GM18499 (cell line): ENCODE measurements around the gene PHTF1.

ENCODE experiments used
- ATAC-seq: cut with Tn5 transposase; IDR thresholded peaks from one replicate; pipeline ENCODE4 v1.9.1; 2021; ENCODE audit warnings: moderate number of reproducible peaks; ENCODE audit not compliant: insufficient read depth, unreplicated experiment

Gene PHTF1

GRCh38 chr1:113759333-113760101, at the start of gene PHTF1:
Gene PHTF1, minus strand, starts transcription at chr1:113759486. Its CDS starts 783 bp downstream, at chr1:113758703.
- ATAC-seq = peak; percentile 52

GRCh38 chr1:113808450-113809195, 49.3 kb upstream of the PHTF1 start:
- ATAC-seq = no peak

GRCh38 chr1:113805639-113806038, 46.4 kb upstream of the PHTF1 start:
- ATAC-seq = no peak

- no peak for ATAC-seq
Observed at GRCh38 chr1:113805256-113805531, 45.9 kb upstream of the PHTF1 start.

- ATAC-seq = no peak
Observed at GRCh38 chr1:113804421-113805255, 45.4 kb upstream of the PHTF1 start.

- ATAC-seq = no peak
Observed at GRCh38 chr1:113802367-113803007, 43.2 kb upstream of the PHTF1 start.

- ATAC-seq = no peak
Observed at GRCh38 chr1:113800487-113800886, 41.2 kb upstream of the PHTF1 start.

- no peak for ATAC-seq
Observed at GRCh38 chr1:113797472-113797871, 38.2 kb upstream of the PHTF1 start.

DNA sequence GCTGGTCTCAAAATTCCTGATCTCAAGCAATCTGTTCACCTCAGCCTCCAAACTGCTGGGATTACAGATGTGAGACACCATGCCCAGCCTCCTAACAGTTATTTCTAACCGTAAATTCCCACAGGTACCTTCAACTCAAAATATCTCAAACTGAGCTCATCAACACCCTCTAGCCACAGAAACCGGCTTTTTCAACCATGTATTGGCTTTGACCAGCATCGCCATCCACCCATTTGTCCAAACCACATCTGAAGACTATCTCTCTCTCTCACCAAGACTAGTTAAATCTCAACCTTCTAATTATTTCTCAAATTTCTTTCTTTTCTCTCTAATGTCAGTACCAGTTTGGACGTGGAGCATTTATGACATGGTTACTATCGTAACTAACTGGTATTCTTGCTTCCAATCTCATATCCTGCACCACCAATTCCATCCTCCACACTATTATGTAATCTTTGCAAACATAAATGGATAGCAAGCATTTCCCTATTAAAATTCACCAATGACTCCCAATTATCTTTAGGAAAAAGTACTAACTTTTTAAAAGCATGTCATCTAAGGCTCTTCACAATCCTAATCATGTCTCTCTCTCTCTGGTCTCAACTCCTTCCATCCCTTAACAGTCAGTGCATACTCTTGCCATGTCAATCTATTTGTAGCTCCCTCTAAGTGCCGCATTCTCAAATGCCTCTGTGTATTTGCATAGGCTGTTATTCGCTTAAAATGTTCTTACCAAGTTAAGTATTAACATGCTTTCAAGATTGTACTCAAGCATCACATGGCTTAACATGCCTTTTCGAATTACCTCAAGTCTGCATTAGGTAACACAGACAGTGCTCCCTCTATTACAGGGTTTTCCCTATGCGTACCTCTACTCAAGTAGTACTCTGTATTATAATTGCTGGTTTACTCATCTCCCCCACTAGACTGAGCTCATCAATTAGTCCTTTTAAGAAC, 34.9 kb upstream of the PHTF1 start:
- ATAC-seq = no peak

- ATAC-seq = no peak
Observed at GRCh38 chr1:113792986-113793385, 33.7 kb upstream of the PHTF1 start.

DNA sequence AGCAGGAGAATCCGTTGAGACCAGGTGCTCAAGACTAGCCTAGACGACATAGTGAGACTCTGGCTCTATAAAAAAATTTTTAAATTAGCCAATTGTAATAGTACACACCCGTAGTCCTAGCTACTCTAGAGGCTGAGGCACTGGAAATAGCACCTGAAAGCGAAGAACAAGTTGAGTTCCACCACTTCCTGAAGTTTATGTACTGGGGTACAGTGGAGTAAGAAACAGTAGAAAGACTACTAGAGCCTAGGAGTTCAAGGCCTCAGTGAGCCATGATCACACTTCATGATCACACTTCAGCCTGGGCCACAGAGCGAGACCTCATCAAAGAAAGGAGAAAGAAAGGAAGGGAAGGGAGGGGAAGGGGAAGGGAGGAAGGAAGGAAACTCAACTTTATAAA, 33.2 kb upstream of the PHTF1 start:
- ATAC-seq = no peak

DNA sequence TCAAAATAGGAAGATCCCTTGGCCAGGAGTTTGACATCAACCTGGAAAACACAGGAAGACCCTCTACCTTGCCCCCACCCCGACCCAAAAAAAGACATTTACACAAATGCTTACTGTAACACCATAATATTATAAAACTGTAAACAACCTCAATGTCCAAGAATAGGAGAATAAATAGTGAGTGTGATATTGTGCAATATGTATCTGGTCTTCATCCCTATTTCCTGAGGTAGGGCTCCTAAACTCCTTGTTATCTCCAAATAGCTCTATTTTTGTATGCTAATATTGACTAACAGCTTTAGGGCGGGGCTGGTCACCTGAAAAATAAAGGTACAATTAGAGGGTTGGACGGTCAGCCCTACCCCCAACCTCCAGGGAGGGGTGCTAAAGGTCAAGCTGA, 29.5 kb upstream of the PHTF1 start:
- no peak for ATAC-seq

DNA sequence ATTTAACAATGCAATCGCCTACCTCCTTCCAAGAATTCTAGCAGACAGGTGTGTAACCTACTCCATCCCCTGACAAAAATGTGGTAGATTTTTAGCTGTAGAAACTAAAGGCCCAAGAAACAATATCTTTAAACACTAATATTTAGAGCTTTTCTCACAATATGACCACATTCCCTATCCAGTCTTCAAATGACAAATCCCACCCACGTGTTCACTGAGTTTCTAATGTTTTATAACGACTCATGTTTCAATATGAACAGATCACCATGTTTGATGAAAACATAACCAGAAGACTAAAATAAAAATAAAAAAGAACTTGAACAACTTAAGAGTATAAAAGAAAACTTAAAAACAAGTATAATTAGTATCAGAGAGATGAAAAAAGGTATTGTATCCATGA, 28.4 kb upstream of the PHTF1 start:
- ATAC-seq = no peak

DNA sequence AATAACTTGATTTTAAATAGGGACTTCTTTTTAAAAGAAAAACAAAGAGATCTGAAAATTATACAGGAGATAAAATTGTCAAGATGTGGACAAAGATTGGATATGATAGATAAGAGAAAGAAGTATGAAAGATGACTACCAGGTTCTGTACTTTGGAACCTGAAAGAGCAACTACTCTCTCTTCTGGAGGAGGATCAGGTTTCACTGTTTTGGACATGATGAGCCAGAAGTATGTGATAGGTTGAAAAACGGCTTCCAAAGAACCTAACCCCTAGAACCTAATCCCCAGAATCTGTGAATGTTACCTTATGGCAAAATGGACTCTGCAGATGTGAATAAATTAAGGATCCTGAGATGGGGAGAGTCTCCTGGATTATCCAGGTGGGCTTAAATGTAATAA, 26.8 kb upstream of the PHTF1 start:
- ATAC-seq = no peak

- ATAC-seq = peak; percentile 72
Observed at GRCh38 chr1:113784104-113784779, 25.0 kb upstream of the PHTF1 start.

DNA sequence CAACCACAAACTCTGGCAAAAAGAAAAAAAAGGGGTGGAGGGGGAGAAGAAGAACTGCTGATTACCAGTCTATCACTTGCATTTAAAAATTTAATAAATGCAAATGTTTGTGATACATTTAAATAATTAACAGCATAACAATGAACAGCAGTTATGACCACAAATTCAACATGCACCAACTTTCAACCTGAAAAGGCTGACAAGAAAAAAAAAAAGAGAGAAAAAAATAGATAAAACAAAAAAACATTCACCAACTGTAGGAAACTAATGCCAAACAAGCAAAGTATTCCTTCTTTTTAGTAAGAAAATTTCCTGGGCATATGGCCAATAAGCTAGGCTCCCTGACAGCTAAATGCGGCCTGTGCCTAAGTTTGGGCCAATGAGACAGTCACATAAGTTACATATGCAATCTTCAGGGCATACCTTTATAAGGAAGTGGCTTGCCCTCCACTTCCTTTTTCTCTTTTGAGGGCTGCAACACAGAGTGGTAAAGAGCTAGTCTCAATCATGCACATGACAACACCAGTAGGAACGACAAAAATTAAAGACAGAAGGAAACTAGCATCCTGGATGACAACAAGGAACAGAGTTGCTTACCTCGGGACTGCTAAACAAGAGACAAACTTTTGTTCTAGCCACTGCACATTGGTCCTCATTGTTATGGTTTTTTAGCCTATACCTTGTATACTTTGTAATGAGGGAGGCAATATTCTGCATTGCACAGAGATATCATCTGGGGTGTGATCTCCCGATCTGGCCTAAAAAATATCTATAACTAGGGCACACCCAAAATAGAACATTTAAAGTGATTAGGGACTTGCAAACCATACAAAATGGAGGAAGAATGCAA, 24.2 kb upstream of the PHTF1 start:
- no peak for ATAC-seq

GRCh38 chr1:113782406-113782805, 23.1 kb upstream of the PHTF1 start:
- ATAC-seq = no peak
